Sigmoid colon (tissue), 3 donors: ENCODE data around the gene ZNHIT2.
"Not testable (repeated sequence)": the region's sequence is repeated elsewhere in the genome, so short reads cannot be mapped to it uniquely, and the experiment has no call there.

ENCODE experiments used
- CTCF ChIP-seq, 4 experiments: fragments of 450-650 bp in 3 of 4; fragments of 200-600 bp in 1 of 4; IDR thresholded peaks; one replicate each; pipeline ENCODE4 v1.5.1; 2016 to 2019; ENCODE audit warnings: antibody characterized with exemption in 4 of 4, mild to moderate bottlenecking in 3 of 4, moderate library complexity in 2 of 4
- POLR2A ChIP-seq, 2 donors: fragments of 450-650 bp; IDR thresholded peaks; one replicate each; pipeline ENCODE4 v1.6.1; 2016; ENCODE audit warnings: antibody characterized with exemption in 2 of 2, mild to moderate bottlenecking in 2 of 2, moderate library complexity in 2 of 2

- not testable (repeated sequence) for TF ChIP-seq CTCF, POLR2A (IDR thresholded peaks at IDR 0.05)
Observed at GRCh38 chr11:65150131-65150508, 32.6 kb upstream of the ZNHIT2 start.
